GM19193 (cell line): ENCODE data around the gene GATA5.

Experiments
- POLR2A ChIP-seq: IDR thresholded peaks from 4 replicates; pipeline ENCODE4 v1.6.1; 2011; ENCODE audit not compliant: insufficient read depth, insufficient read length; ENCODE audit errors: extremely low read depth

GATA5 gene

GRCh38 chr20:62416651-62417637 lies 58.9 kb downstream of the GATA5 start:
- no peak for TF ChIP-seq POLR2A

GRCh38 chr20:62415354-62416111 lies 60.3 kb downstream of the GATA5 start:
- TF ChIP-seq POLR2A, result no peak

GRCh38 chr20:62413896-62414481 lies 61.8 kb downstream of the GATA5 start:
- no peak for TF ChIP-seq POLR2A
